ENCODE measurements around the gene LTN1. TPM values are rescaled to one million over a fixed set of nuclear protein-coding genes. Genes with fewer than 3 reads are reported as not detected.

Gene LTN1
- total RNA-seq, 1 experiment from 2014 or later, result 18.7 TPM

- no peaks in the 10 kb centered on the region for H3F3A ChIP-seq (ENCODE audit: insufficient read depth, low read depth)
- H3K79me2 ChIP-seq (ENCODE audit: low read depth), result no peaks in the 10 kb centered on the region
- CTCF ChIA-PET, result no interaction called here
- DNase-seq, result no peak
- no peaks in the 10 kb centered on the region for H3K9me2 ChIP-seq (ENCODE audit: insufficient read depth)
- no peaks in the 10 kb centered on the region for H3K36me3 ChIP-seq (ENCODE audit: low read depth)
- H3K4me3 ChIP-seq, result no peak overlapping the region
- POLR2A ChIA-PET (ENCODE audit: unreplicated experiment), result no interaction called here
- no peaks in the 10 kb centered on the region for H3K4me1 ChIP-seq (replicated peaks; ENCODE audit: insufficient read depth)
- intact Hi-C loops (cut with micrococcal nuclease; ENCODE audit: unreplicated experiment), result no loop called here
- no peak overlapping the region for H3K27ac ChIP-seq
- H2AFZ ChIP-seq, result no peak overlapping the region
- no TSS peak for BruUV-seq (replicated peaks)
- H3K9me3 ChIP-seq (ENCODE audit: insufficient read depth, low read depth), result no peaks in the 10 kb centered on the region
- H3K4me2 ChIP-seq, result no peak overlapping the region
- H4K20me1 ChIP-seq (ENCODE audit: insufficient read depth), result no peaks in the 10 kb centered on the region
- H3K27me3 ChIP-seq (ENCODE audit: insufficient read depth, low read depth), result no peaks in the 10 kb centered on the region
- TF ChIP-seq CTCF (conservative IDR thresholded peaks at IDR 0.05) (no peak), EZH2 (IDR thresholded peaks at IDR 0.05; ENCODE audit: low read depth) (no peak)
Observed at GRCh38 chr21:28916150-28916893, 76.4 kb downstream of the LTN1 start.

GRCh38 chr21:28913071-28913470 is 79.6 kb downstream of the LTN1 start:
- no TSS peak for BruUV-seq (replicated peaks)

GRCh38 chr21:28910280-28910887 is 82.3 kb downstream of the LTN1 start:
- no peak overlapping the region for H3K4me2 ChIP-seq
- H3K9me3 ChIP-seq (ENCODE audit: insufficient read depth, low read depth), result no peaks in the 10 kb centered on the region
- H3K36me3 ChIP-seq (ENCODE audit: low read depth), result no peaks in the 10 kb centered on the region
- no peak overlapping the region for H3K27ac ChIP-seq
- POLR2A ChIA-PET (ENCODE audit: unreplicated experiment), result no interaction called here
- DNase-seq, result no peak
- no TSS peak for BruUV-seq (replicated peaks)
- CTCF ChIA-PET, result interaction anchor here (0.7 kb wide), 1 partner anchor 1074 kb away, joined by 5 read pairs; no protein-coding TSS in a partner anchor
- no peak for TF ChIP-seq CTCF (conservative IDR thresholded peaks at IDR 0.05)
- TF ChIP-seq EZH2 (IDR thresholded peaks at IDR 0.05; ENCODE audit: low read depth), result no peak
- no peaks in the 10 kb centered on the region for H3F3A ChIP-seq (ENCODE audit: insufficient read depth, low read depth)
- H2AFZ ChIP-seq, result no peak overlapping the region
- no peak overlapping the region for H3K4me3 ChIP-seq
- H3K27me3 ChIP-seq (ENCODE audit: insufficient read depth, low read depth), result no peaks in the 10 kb centered on the region
- H4K20me1 ChIP-seq (ENCODE audit: insufficient read depth), result no peaks in the 10 kb centered on the region
- H3K4me1 ChIP-seq (replicated peaks; ENCODE audit: insufficient read depth), result no peaks in the 10 kb centered on the region
- H3K79me2 ChIP-seq (ENCODE audit: low read depth), result no peaks in the 10 kb centered on the region
- intact Hi-C loops (cut with micrococcal nuclease; ENCODE audit: unreplicated experiment), result no loop called here
- no peaks in the 10 kb centered on the region for H3K9me2 ChIP-seq (ENCODE audit: insufficient read depth)

More at GRCh38 chr21:28913071-28913470, 79.6 kb downstream of the LTN1 start:
- no peak overlapping the region for H3K27ac ChIP-seq
- no peaks in the 10 kb centered on the region for H3K36me3 ChIP-seq (ENCODE audit: low read depth)
- no peaks in the 10 kb centered on the region for H4K20me1 ChIP-seq (ENCODE audit: insufficient read depth)
- H3K9me2 ChIP-seq (ENCODE audit: insufficient read depth), result no peaks in the 10 kb centered on the region
- H2AFZ ChIP-seq, result no peak overlapping the region
- H3K4me1 ChIP-seq (replicated peaks; ENCODE audit: insufficient read depth), result no peaks in the 10 kb centered on the region
- CTCF ChIA-PET, result no interaction called here
- POLR2A ChIA-PET (ENCODE audit: unreplicated experiment), result no interaction called here
- DNase-seq, result no peak
- H3K4me3 ChIP-seq, result no peak overlapping the region
- no peaks in the 10 kb centered on the region for H3K9me3 ChIP-seq (ENCODE audit: insufficient read depth, low read depth)
- no peaks in the 10 kb centered on the region for H3F3A ChIP-seq (ENCODE audit: insufficient read depth, low read depth)
- no peak for TF ChIP-seq CTCF (conservative IDR thresholded peaks at IDR 0.05)
- no peaks in the 10 kb centered on the region for H3K79me2 ChIP-seq (ENCODE audit: low read depth)
- H3K4me2 ChIP-seq, result no peak overlapping the region
- intact Hi-C loops (cut with micrococcal nuclease; ENCODE audit: unreplicated experiment), result no loop called here
- H3K27me3 ChIP-seq (ENCODE audit: insufficient read depth, low read depth), result no peaks in the 10 kb centered on the region

All from PC-9 (cell line).